Neutrophil (primary cell): ENCODE data around the gene BPIFB2.

Experiments used
- H3K27ac ChIP-seq: fragments of 200-600 bp; sonication (generic); 2 replicates; pipeline ENCODE4 v1.5.1; 2016; ENCODE audit warnings: mild to moderate bottlenecking, moderate library complexity
- H3K27me3 ChIP-seq: fragments of 200-600 bp; sonication (generic); 2 replicates; pipeline ENCODE4 v1.6.0; 2016; ENCODE audit warnings: mild to moderate bottlenecking
- H3K36me3 ChIP-seq: fragments of 200-600 bp; sonication (generic); 2 replicates; pipeline ENCODE4 v1.5.1; 2017
- H3K4me1 ChIP-seq, 2 experiments: fragments of 200-600 bp in 1 of 2; sonication (generic) in 1 of 2; 1 replicate in 1 of 2; 2 replicates in 1 of 2; pipeline versions ENCODE4 v1.5.1 to v1.6.1; 2013 to 2016; ENCODE audit warnings: low read depth in 1 of 2, low read length in 1 of 2, mild to moderate bottlenecking in 1 of 2, moderate library complexity in 1 of 2; ENCODE audit not compliant: control insufficient read depth in 1 of 2, insufficient read depth in 1 of 2
- H3K4me3 ChIP-seq, 2 experiments: fragments of 200-600 bp in 1 of 2; sonication (generic) in 1 of 2; 1 replicate in 1 of 2; 2 replicates in 1 of 2; pipeline ENCODE4 v1.5.1; 2013 to 2016; ENCODE audit warnings: low read depth in 1 of 2, low read length in 1 of 2, mild to moderate bottlenecking in 1 of 2, moderate library complexity in 1 of 2
- H3K9me3 ChIP-seq: fragments of 200-600 bp; sonication (generic); 2 replicates; pipeline ENCODE4 v1.5.1; 2016
- CTCF ChIP-seq: fragments of 200-600 bp; sonication (generic); IDR thresholded peaks from 2 replicates; pipeline ENCODE4 v1.5.1; 2016; ENCODE audit warnings: antibody characterized with exemption

Gene BPIFB2

GRCh38 chr20:33024609-33025317 lies 17.3 kb downstream of the BPIFB2 start:
- no peak for TF ChIP-seq CTCF
- Histone ChIP-seq H3K4me1 (no peaks in the 10 kb centered on the region), H3K27ac (no peak overlapping the region), H3K4me3 (no peak overlapping the region), H3K9me3 (no peaks in the 10 kb centered on the region), H3K27me3 (no peaks in the 10 kb centered on the region), H3K36me3 (no peaks in the 10 kb centered on the region)

- H3K27ac ChIP-seq, result no peak overlapping the region
- no peak for TF ChIP-seq CTCF
Measured at GRCh38 chr20:33025318-33025876, 17.9 kb downstream of the BPIFB2 start.

GRCh38 chr20:33026072-33026778 lies 18.7 kb downstream of the BPIFB2 start:
- H3K36me3 ChIP-seq, result no peaks in the 10 kb centered on the region
- no peaks in the 10 kb centered on the region for H3K9me3 ChIP-seq
- no peak for TF ChIP-seq CTCF
- H3K27me3 ChIP-seq, result no peaks in the 10 kb centered on the region
- H3K4me3 ChIP-seq, result no peak overlapping the region
- no peak overlapping the region for H3K27ac ChIP-seq
- no peaks in the 10 kb centered on the region for H3K4me1 ChIP-seq

More at GRCh38 chr20:33025318-33025876, 17.9 kb downstream of the BPIFB2 start:
- no peaks in the 10 kb centered on the region for H3K4me1 ChIP-seq
- no peaks in the 10 kb centered on the region for H3K27me3 ChIP-seq
- H3K9me3 ChIP-seq, result no peaks in the 10 kb centered on the region
- H3K36me3 ChIP-seq, result no peaks in the 10 kb centered on the region
- no peak overlapping the region for H3K4me3 ChIP-seq

- no peak overlapping the region for H3K27ac ChIP-seq
- H3K9me3 ChIP-seq, result no peaks in the 10 kb centered on the region
- TF ChIP-seq CTCF, result no peak
- H3K4me1 ChIP-seq, result no peaks in the 10 kb centered on the region
- no peaks in the 10 kb centered on the region for H3K36me3 ChIP-seq
- no peak overlapping the region for H3K4me3 ChIP-seq
- no peaks in the 10 kb centered on the region for H3K27me3 ChIP-seq
Measured at GRCh38 chr20:33026779-33027759, 19.6 kb downstream of the BPIFB2 start.
